Bronchial epithelial cell (primary cell): ENCODE measurements around the gene SMPDL3B. TPM values are rescaled to one million over a fixed set of nuclear protein-coding genes. Genes with fewer than 3 reads are reported as not detected.
"Not testable (repeated sequence)": the region's sequence is repeated elsewhere in the genome, so short reads cannot be mapped to it uniquely, and the experiment has no call there.

Experiments
- DNase-seq: peaks from one replicate; pipeline ENCODE4 v3.0.0-alpha.2; 2010; ENCODE audit warnings: low read depth
- FAIRE-seq: peaks from 2 replicates; lab custom pipeline; 2011; peaks lifted over from hg19 to GRCh38; lab: Jason Lieb, UNC
- H3K27me3 ChIP-seq: 2 replicates; pipeline ENCODE4 v1.5.1; 2011; ENCODE audit warnings: low read length; ENCODE audit not compliant: control insufficient read depth, insufficient read depth
- H3K36me3 ChIP-seq: 2 replicates; pipeline ENCODE4 v1.5.1; 2011; ENCODE audit warnings: low read length; ENCODE audit not compliant: control insufficient read depth, insufficient read depth
- H3K4me3 ChIP-seq: 2 replicates; pipeline ENCODE4 v1.5.1; 2011; ENCODE audit warnings: mild to moderate bottlenecking, low read depth, low read length, control low read depth
- total RNA-seq: library from RNA; depleted of rRNA; stranded (reverse); fragments of >200 nt; gene quantifications from 2 replicates; pipeline ENCODE4 v1.2.1, GENCODE V29; 2014
- TF ChIP-seq, protein P1 (sequence below): IDR thresholded peaks from 2 replicates; pipeline ENCODE4 v1.5.1; 2011; ENCODE audit warnings: mild to moderate bottlenecking, moderate library complexity, low read length, control low read depth, inconsistent platforms; ENCODE audit not compliant: insufficient read depth, severe bottlenecking

SMPDL3B gene
- total RNA-seq, 1 donor from 2014 or later: 2.4 TPM

DNA sequence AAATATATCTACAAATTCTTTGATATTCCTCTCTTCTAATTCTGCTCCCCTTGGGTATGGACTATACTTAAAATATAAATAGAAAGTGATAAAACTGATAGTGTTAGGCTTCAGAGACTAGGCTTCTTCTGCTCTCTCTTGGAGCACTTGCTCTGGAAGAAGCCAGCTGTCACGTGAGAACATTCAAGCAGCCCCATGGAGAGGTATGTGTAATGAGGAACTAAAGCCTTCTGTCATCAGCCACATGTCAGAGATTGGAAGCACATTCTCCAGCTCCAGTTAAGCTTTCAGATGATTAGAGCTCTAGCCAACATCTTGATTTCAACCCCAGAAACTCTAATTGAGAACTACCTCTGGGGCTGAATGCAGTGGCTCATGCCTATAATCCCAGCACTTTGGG lies 59.3 kb downstream of the SMPDL3B start:
- Histone ChIP-seq H3K36me3 (peaks cover 18% of the 10 kb centered on the region), H3K27me3 (no peaks in the 10 kb centered on the region), H3K4me3 (no peak overlapping the region)
- FAIRE-seq (no peak), DNase-seq (no peak)
- TF ChIP-seq, protein P1, sequence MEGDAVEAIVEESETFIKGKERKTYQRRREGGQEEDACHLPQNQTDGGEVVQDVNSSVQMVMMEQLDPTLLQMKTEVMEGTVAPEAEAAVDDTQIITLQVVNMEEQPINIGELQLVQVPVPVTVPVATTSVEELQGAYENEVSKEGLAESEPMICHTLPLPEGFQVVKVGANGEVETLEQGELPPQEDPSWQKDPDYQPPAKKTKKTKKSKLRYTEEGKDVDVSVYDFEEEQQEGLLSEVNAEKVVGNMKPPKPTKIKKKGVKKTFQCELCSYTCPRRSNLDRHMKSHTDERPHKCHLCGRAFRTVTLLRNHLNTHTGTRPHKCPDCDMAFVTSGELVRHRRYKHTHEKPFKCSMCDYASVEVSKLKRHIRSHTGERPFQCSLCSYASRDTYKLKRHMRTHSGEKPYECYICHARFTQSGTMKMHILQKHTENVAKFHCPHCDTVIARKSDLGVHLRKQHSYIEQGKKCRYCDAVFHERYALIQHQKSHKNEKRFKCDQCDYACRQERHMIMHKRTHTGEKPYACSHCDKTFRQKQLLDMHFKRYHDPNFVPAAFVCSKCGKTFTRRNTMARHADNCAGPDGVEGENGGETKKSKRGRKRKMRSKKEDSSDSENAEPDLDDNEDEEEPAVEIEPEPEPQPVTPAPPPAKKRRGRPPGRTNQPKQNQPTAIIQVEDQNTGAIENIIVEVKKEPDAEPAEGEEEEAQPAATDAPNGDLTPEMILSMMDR: no peak

DNA sequence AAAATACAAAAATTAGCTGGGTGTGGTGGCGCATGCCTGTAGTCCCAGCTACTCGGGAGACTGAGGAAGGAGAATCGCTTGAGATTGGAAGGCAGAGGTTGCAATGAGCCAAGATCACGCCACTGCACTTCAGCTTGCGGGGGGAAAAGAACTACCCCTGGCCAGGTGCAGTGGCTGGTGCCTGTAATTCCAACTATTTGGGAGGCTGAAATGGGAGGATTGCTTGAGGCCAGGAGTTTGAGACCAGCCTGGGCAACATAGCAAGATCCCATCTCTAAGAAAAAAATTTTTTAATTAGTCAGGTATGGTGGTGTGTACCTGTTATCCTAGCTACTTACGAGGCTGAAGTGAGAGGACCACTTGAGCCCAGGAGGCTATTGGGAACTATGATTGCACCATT lies 59.7 kb downstream of the SMPDL3B start:
- not testable (repeated sequence) for H3K27me3 ChIP-seq, FAIRE-seq, DNase-seq, H3K4me3 ChIP-seq
- peaks cover 17% of the 10 kb centered on the region for H3K36me3 ChIP-seq

DNA sequence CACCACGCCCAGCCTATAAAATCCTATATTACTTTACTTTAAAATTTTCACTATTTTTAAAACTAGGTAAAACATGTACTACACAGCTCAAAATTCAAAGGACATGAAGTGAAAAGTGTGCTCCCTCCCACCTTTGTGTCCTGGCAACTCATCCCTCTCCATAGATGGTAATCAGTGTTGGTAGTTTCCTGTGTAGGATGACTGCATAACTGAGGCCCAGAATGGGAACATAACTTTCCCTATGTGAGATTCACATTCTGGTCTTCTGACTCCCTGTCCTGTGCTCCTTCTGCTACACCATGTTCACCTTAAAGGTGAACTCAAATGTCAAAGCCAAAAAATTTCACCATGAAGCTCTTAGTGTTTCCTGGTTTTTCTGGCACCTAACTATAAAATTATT lies 64.3 kb downstream of the SMPDL3B start:
- TF ChIP-seq, protein P1: no peak
- no peak for DNase-seq
- no peak overlapping the region for H3K4me3 ChIP-seq
- peaks cover 13% of the 10 kb centered on the region for H3K36me3 ChIP-seq
- FAIRE-seq: no peak
- H3K27me3 ChIP-seq: no peaks in the 10 kb centered on the region

DNA sequence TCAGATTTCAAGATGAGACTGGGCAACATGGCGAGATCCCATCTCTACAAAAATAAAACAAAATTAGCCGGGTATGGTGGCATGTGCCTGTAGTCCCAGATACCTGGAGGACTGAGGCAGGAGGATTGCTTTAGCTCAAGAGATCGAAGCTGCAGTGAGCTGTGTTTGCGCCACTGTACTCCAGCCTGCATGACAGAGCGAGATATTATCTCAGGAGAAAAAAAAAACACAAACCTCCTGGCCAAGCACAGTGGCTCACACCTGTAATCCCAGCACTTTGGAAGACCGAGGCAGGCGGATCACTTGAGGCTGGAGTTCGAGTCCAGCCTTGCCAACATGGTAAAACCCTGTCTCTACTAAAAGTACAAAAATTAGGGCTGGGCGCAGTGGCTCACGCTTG lies 67.8 kb downstream of the SMPDL3B start:
- Histone ChIP-seq H3K27me3 (no peaks in the 10 kb centered on the region), H3K36me3 (peaks cover 9% of the 10 kb centered on the region), H3K4me3 (no peak overlapping the region)
- TF ChIP-seq, protein P1: no peak
- DNase-seq (no peak), FAIRE-seq (no peak)

DNA sequence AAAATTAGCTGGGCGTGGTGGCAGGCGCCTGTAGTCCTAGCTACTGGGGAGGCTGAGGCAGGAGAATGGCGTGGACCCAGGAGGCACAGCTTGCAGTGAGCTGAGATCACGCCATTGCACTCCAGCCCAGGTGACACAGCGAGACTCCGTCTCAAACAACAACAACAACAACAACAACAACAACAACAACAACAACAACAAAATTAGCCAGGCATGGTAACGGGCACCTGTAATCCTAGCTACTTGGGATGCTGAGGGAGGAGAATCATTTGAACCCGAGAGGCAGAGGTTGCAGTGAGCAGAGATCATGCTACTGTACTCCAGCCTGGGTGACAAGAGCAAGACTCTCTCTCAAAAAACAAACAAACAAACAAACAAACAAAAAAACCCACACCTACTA lies 68.3 kb downstream of the SMPDL3B start:
- H3K36me3 ChIP-seq, H3K4me3 ChIP-seq, DNase-seq, FAIRE-seq, H3K27me3 ChIP-seq: not testable (repeated sequence)

Other genes with a start within 250 kb of the SMPDL3B start
- gene FAM76A, start 209.0 kb upstream of the SMPDL3B start, total RNA-seq: 12.6 and 14.7 TPM in 2 replicates
- gene STX12, start 161.8 kb upstream of the SMPDL3B start, total RNA-seq: 29.7 and 36.2 TPM in 2 replicates
- 46.7 and 51.9 TPM in 2 replicates for gene PPP1R8, start 104.2 kb upstream of the SMPDL3B start, total RNA-seq
- gene THEMIS2, start 62.5 kb upstream of the SMPDL3B start, total RNA-seq: 2.1 and 2.4 TPM in 2 replicates
- 20.5 and 25.0 TPM in 2 replicates for gene RPA2, start 20.4 kb upstream of the SMPDL3B start, total RNA-seq
- 2.4 and 3.2 TPM in 2 replicates for gene XKR8, start 25.0 kb downstream of the SMPDL3B start, total RNA-seq
- 5.8 and 7.1 TPM in 2 replicates for gene EYA3, start 153.6 kb downstream of the SMPDL3B start, total RNA-seq
- gene PTAFR, start 241.7 kb downstream of the SMPDL3B start, total RNA-seq: 5.0 and 10.9 TPM in 2 replicates